GM12874 (cell line): ENCODE measurements around the gene PSMB3.

Source experiments
- CTCF ChIP-seq: IDR thresholded peaks from 2 replicates; pipeline ENCODE4 v1.5.1; 2011; ENCODE audit warnings: low read depth, mild to moderate bottlenecking, control low read depth, low read length, moderate library complexity; ENCODE audit not compliant: insufficient read depth

The PSMB3 gene

GRCh38 chr17:38735161-38735997 lies 17.2 kb upstream of the PSMB3 start:
- peak; percentile 98 for TF ChIP-seq CTCF

- TF ChIP-seq CTCF: no peak
These were observed 14.4 kb upstream of the PSMB3 start for GRCh38 chr17:38738007-38738662.

- no peak for TF ChIP-seq CTCF
These were observed 13.9 kb upstream of the PSMB3 start for GRCh38 chr17:38738686-38739085.

GRCh38 chr17:38739305-38739704 lies 13.2 kb upstream of the PSMB3 start:
- TF ChIP-seq CTCF: no peak

- no peak for TF ChIP-seq CTCF
These were observed 12.5 kb upstream of the PSMB3 start for GRCh38 chr17:38740044-38740443.

GRCh38 chr17:38740806-38741205 lies 11.7 kb upstream of the PSMB3 start:
- TF ChIP-seq CTCF: no peak

GRCh38 chr17:38741461-38741860 lies 11.1 kb upstream of the PSMB3 start:
- TF ChIP-seq CTCF: no peak
